Ovary (tissue), 3 donors: ENCODE results near the gene TLNRD1.

Source experiments
- CTCF ChIP-seq, 3 donors: fragments of 450-650 bp in 2 of 3; fragments of 200-600 bp in 1 of 3; IDR thresholded peaks; one replicate each; pipeline versions ENCODE4 v1.5.1 to v1.8.0; 2016 to 2022; ENCODE audit warnings: antibody characterized with exemption in 3 of 3, mild to moderate bottlenecking in 1 of 3
- EP300 ChIP-seq: sonication (generic); formaldehyde crosslinking; IDR thresholded peaks from one replicate; pipeline ENCODE4 v1.6.1; 2017; ENCODE audit warnings: antibody characterized with exemption
- POLR2A ChIP-seq: fragments of 450-650 bp; IDR thresholded peaks from one replicate; pipeline ENCODE4 v1.6.1; 2017; ENCODE audit warnings: antibody characterized with exemption, mild to moderate bottlenecking, moderate library complexity
- donor health status: DM: no; HTN: no; CAD: no.

- TF ChIP-seq CTCF (IDR thresholded peaks at IDR 0.05) (no peak), POLR2A (no peak), EP300 (no peak)
Observed at GRCh38 chr15:81021321-81021720, 20.6 kb downstream of the TLNRD1 start.
